OCI-LY3 (cell line): ENCODE measurements around the gene SEC31B.

Experiments
- EZH2phosphoT487 ChIP-seq: fragments of 200-600 bp; shearing (Covaris generic); IDR thresholded peaks from 2 replicates; pipeline ENCODE4 v1.6.1; 2018; ENCODE audit warnings: antibody characterized with exemption, mixed run types, low read depth
- TF ChIP-seq, protein P1 (sequence below): fragments of 200-600, 300-600 bp; sonication (generic); IDR thresholded peaks from 2 replicates; pipeline ENCODE4 v1.5.1; 2014; ENCODE audit warnings: antibody characterized with exemption, low read length, low read depth

- TF ChIP-seq, protein P1, sequence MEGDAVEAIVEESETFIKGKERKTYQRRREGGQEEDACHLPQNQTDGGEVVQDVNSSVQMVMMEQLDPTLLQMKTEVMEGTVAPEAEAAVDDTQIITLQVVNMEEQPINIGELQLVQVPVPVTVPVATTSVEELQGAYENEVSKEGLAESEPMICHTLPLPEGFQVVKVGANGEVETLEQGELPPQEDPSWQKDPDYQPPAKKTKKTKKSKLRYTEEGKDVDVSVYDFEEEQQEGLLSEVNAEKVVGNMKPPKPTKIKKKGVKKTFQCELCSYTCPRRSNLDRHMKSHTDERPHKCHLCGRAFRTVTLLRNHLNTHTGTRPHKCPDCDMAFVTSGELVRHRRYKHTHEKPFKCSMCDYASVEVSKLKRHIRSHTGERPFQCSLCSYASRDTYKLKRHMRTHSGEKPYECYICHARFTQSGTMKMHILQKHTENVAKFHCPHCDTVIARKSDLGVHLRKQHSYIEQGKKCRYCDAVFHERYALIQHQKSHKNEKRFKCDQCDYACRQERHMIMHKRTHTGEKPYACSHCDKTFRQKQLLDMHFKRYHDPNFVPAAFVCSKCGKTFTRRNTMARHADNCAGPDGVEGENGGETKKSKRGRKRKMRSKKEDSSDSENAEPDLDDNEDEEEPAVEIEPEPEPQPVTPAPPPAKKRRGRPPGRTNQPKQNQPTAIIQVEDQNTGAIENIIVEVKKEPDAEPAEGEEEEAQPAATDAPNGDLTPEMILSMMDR = no peak
- TF ChIP-seq EZH2phosphoT487 = no peak
These were observed 17.8 kb upstream of the SEC31B start for GRCh38 chr10:100537475-100537874.
